ENCODE measurements around the gene FPGT.

GRCh38 chr1:74205266-74205665, 7.2 kb downstream of the FPGT start:
- TF ChIP-seq TRIM24 (CRISPR knock-in tag; IDR thresholded peaks at IDR 0.05) = no peak
- TF ChIP-seq SALL1 (CRISPR knock-in tag; IDR thresholded peaks at IDR 0.05) = no peak
- no peak for TF ChIP-seq TAF1 (CRISPR knock-in tag; IDR thresholded peaks at IDR 0.05)
- TF ChIP-seq MZF1 (CRISPR knock-in tag; IDR thresholded peaks at IDR 0.05; ENCODE audit: borderline replicate concordance) = no peak
- TF ChIP-seq MAFF (IDR thresholded peaks at IDR 0.05; ENCODE audit: low read depth, low read length) = no peak
- TF ChIP-seq MAFG (CRISPR knock-in tag; IDR thresholded peaks at IDR 0.05) = no peak
- no peak for TF ChIP-seq HOXA9 (CRISPR knock-in tag; IDR thresholded peaks at IDR 0.05; ENCODE audit: borderline replicate concordance)
- TF ChIP-seq, protein P1, sequence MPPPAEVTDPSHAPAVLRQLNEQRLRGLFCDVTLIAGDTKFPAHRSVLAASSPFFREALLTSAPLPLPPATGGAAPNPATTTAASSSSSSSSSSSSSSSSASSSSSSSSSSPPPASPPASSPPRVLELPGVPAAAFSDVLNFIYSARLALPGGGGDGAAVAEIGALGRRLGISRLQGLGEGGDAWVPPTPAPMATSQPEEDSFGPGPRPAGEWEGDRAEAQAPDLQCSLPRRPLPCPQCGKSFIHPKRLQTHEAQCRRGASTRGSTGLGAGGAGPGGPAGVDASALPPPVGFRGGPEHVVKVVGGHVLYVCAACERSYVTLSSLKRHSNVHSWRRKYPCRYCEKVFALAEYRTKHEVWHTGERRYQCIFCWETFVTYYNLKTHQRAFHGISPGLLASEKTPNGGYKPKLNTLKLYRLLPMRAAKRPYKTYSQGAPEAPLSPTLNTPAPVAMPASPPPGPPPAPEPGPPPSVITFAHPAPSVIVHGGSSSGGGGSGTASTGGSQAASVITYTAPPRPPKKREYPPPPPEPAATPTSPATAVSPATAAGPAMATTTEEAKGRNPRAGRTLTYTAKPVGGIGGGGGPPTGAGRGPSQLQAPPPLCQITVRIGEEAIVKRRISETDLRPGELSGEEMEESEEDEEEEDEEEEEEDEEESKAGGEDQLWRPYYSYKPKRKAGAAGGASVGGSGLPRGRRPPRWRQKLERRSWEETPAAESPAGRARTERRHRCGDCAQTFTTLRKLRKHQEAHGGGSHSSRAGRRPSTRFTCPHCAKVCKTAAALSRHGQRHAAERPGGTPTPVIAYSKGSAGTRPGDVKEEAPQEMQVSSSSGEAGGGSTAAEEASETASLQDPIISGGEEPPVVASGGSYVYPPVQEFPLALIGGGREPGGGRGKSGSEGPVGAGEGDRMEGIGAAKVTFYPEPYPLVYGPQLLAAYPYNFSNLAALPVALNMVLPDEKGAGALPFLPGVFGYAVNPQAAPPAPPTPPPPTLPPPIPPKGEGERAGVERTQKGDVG (CRISPR knock-in tag; IDR thresholded peaks at IDR 0.05; ENCODE audit: borderline replicate concordance) = no peak
